ENCODE results near the gene ANKFY1. TPM values are rescaled to one million over a fixed set of nuclear protein-coding genes. Genes with fewer than 3 reads are reported as not detected.

Gene ANKFY1
- total RNA-seq, 2 experiments from 2014 or later: 76.9 to 78.4 TPM

DNA sequence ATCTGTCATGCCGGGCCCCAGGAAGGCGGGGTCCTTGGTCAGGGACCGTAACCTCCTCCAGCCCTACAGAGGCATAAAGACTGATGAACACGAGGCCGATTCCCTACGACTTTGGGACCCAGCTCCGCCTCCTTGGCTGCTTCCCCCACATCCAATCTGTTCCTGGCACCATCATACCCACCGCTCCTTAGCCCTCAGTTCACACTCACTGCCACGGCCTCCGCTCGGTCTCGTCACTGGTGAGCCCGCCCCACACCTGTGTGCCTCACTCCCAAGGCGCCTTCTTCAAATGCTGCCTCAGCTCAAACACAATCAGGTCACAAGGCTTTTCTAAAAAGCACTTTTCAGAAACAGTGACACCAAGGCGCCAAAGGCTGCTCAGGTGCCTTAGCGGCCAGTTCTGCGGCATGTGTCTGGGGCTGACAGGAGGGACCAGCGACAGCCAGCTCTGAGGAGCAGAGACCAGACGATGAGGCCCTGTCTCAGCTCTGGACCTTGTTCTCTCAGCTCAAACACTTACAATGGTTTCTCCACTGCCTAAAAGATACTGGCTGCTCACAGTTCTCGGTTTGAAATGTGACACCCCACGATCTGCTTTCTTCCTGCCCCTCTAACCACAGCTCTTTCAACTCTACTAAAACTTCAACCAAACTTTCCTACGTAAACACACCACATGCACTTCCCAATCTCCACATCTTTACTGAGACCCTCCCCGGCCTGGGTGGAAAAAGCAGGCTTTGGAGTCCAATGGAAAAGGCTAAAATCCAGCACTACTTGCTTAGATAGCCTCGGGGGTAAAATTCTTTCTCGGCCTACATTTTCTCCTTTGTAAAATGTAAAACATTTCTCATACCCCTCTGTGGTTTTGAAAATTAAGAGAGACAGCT is 87.6 kb downstream of the ANKFY1 start:
- H3K4me1 Mint-ChIP-seq: peaks cover 36% of the 10 kb centered on the region
- POLR2A ChIA-PET: interaction anchor here (1.1 to 3.0 kb wide), 4 partner anchors 19 to 87 kb away, joined by 3 to 32 read pairs (median 4); partner anchors contain the start of genes ANKFY1, CYB5D2 and ZZEF1

DNA sequence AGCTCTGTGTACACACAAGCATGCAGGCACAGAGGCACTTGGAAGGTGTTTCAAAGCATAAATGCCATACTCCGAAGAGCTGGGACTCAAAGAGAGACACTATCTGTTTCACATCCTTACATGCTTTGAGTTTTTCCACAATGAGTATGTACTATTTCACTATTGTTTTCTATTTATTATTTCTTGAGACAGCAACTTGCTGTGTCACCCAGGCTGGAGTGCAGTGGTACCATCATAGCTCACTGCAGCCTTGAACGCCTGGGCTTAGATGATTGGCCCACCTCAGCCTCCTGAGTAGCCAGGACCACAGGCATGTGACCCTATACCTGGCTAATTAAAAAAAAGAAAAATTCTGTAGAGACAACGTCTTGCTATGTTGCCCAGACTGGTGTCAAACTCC is 89.2 kb downstream of the ANKFY1 start:
- Mint-ChIP-seq H3K9me3 (no peaks in the 10 kb centered on the region), H3K36me3 (peaks cover 29% of the 10 kb centered on the region), H3K4me3 (no peak overlapping the region), H3K27me3 (no peaks in the 10 kb centered on the region), H3K27ac (peak overlapping the region; percentile 9), H3K4me1 (peaks cover 38% of the 10 kb centered on the region)
- DNase-seq: no peak
- ATAC-seq (ENCODE audit: low read depth): no peak
- POLR2A ChIA-PET: interaction anchor here (3.0 kb wide), 1 partner anchor 31 kb away, joined by 32 read pairs; the partner anchor contains the start of genes CYB5D2 and ZZEF1

More for the DNA sequence above, 87.6 kb downstream of the ANKFY1 start:
- H3K36me3 Mint-ChIP-seq: peaks cover 30% of the 10 kb centered on the region
- peak; percentile 59 for DNase-seq
- no peaks in the 10 kb centered on the region for H3K27me3 Mint-ChIP-seq
- H3K9me3 Mint-ChIP-seq: no peaks in the 10 kb centered on the region
- peak overlapping the region; percentile 77 for H3K4me3 Mint-ChIP-seq
- peak; percentile 82 for ATAC-seq (ENCODE audit: low read depth)
- H3K27ac Mint-ChIP-seq: peak overlapping the region; percentile 96

DNA sequence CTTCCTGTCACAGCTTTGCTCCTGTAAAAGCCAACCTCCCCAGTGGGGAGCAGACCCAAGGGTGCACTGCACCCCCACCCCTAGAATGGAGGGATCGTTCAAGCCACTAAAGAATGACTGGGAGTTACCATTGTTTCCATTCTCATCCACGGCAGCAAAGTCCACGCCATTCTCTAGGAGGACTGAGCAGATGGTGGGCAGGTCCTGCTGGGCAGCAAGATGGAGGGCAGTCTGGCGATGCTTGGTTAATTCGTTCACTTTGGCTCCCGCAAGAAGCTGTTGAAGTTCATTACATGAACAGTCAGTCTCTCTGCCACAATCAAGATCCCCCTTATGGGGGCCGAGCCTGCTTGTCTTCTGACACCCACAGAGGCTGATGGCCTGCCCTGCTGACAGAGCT is 90.0 kb downstream of the ANKFY1 start:
- Mint-ChIP-seq H3K4me3 (no peak overlapping the region), H3K9me3 (no peaks in the 10 kb centered on the region), H3K36me3 (peaks cover 30% of the 10 kb centered on the region)

DNA sequence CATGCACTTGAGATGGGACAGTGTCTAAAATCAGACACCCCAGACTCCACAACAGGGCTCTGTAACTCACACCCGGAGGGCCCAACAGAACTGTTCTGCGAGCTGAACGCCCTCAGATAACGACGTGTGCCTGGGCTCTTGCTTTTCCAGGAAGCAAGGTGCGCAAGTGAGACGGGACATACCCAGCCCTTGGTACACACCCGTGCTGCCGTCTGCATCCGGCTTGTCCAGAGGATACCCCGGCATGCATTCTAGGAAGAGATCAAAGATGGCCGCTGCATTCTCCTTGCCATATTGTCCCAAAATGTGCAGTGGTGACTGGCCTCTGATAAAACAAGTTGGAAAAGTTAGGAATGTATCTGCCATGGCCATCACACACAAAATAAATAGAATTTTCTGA is 91.4 kb downstream of the ANKFY1 start:
- POLR2A ChIA-PET: no interaction called here
- Mint-ChIP-seq H3K36me3 (peaks cover 28% of the 10 kb centered on the region), H3K27ac (no peak overlapping the region), H3K27me3 (no peaks in the 10 kb centered on the region), H3K9me3 (no peaks in the 10 kb centered on the region), H3K4me3 (no peak overlapping the region), H3K4me1 (peaks cover 29% of the 10 kb centered on the region)
- no peak for ATAC-seq (ENCODE audit: low read depth)
- DNase-seq: no peak

More for the DNA sequence above, 90.0 kb downstream of the ANKFY1 start:
- POLR2A ChIA-PET: no interaction called here
- no peaks in the 10 kb centered on the region for H3K27me3 Mint-ChIP-seq
- peaks cover 36% of the 10 kb centered on the region for H3K4me1 Mint-ChIP-seq
- no peak overlapping the region for H3K27ac Mint-ChIP-seq
- no peak for ATAC-seq (ENCODE audit: low read depth)
- no peak for DNase-seq

DNA sequence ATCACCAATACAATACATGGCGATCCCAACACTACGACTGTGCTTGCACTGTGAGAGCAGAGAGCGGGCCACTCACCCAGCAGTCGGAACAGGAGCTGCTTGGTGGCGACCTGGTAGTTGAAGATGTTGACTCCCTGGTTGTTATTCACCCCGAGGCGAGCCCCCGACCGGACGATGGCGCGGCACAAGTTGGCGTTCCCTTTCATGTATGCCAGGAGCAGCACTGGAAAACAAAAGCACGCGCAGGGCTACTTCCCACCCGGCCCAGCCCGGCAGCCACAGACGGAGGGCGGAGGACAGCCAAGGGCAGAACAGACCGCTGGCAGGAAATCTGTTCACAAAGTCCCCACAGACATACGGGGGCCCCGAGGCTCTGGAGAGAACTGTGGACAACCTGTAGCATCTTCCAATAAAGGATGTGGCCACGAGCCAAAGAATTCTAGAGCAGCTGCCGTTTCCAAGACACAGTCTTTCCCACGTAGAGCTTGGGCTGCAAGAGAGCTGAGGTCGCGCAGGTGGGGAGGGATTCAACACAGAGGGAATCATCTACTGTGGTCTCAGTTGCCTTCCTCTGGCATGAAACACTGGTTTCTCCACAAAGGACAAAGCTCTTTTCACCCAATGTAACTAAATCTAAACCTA is 93.0 kb downstream of the ANKFY1 start:
- Mint-ChIP-seq H3K4me1 (peaks cover 14% of the 10 kb centered on the region), H3K4me3 (no peak overlapping the region), H3K27ac (no peak overlapping the region), H3K9me3 (no peaks in the 10 kb centered on the region), H3K27me3 (no peaks in the 10 kb centered on the region), H3K36me3 (peaks cover 30% of the 10 kb centered on the region)
- POLR2A ChIA-PET: no interaction called here
- ATAC-seq (ENCODE audit: low read depth) (no peak), DNase-seq (no peak)

DNA sequence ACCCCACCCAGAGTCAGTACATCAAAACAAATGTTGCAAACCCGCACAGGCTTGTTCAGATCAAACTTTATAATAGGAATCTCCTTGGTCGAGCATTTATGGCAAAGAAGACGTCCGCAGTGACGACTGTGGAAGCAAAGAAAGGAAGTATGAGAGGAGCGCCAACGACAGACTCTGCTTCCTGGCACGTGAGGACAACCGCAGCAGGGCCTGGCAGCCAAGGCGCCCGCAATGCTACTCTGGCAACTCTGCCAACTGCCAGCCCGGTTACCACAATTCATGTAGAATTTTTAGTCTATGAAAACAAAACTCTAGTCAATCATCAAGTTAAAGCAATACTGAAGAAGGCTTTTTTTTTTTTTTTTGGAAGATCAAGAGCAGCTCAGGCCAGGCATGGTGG is 96.0 kb downstream of the ANKFY1 start:
- no peaks in the 10 kb centered on the region for H3K27me3 Mint-ChIP-seq
- POLR2A ChIA-PET: interaction anchor here (0.6 to 3.3 kb wide), 2 partner anchors 24 to 405 kb away, joined by 4 to 14 read pairs; partner anchors contain the start of gene CYB5D2
- H3K9me3 Mint-ChIP-seq: no peaks in the 10 kb centered on the region
- no peak overlapping the region for H3K4me3 Mint-ChIP-seq
- H3K4me1 Mint-ChIP-seq: peaks cover 2% of the 10 kb centered on the region
- peak overlapping the region; percentile 14 for H3K27ac Mint-ChIP-seq
- no peak for ATAC-seq (ENCODE audit: low read depth)
- H3K36me3 Mint-ChIP-seq: peaks cover 25% of the 10 kb centered on the region
- no peak for DNase-seq

DNA sequence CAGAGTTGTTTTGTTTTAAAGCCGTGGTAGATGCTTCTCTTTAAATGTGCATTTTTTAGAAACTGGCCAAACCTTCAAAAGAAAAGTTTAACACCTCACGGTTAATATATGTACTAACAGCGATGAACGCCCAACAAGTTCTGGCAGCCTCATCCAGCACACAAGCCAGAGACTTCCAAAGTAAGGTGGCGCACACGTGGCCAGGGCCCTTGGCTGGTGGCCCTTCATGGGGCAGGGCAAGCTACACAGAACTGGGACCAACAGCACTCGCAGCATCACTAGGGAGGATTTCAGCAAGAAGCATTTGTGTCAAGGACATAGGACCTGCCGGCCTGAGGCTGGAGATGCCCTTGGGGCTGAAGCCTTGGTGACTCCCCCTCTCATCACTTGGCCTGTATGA is 97.4 kb downstream of the ANKFY1 start:
- no peaks in the 10 kb centered on the region for H3K27me3 Mint-ChIP-seq
- POLR2A ChIA-PET: interaction anchor here (1.3 to 3.3 kb wide), 2 partner anchors 9 to 23 kb away, joined by 3 to 14 read pairs; partner anchors contain the start of gene CYB5D2
- no peaks in the 10 kb centered on the region for H3K9me3 Mint-ChIP-seq
- H3K36me3 Mint-ChIP-seq: peaks cover 25% of the 10 kb centered on the region
- no peak for ATAC-seq (ENCODE audit: low read depth)
- H3K4me3 Mint-ChIP-seq: no peak overlapping the region
- no peak overlapping the region for H3K27ac Mint-ChIP-seq
- no peak for DNase-seq
- peaks cover 4% of the 10 kb centered on the region for H3K4me1 Mint-ChIP-seq

DNA sequence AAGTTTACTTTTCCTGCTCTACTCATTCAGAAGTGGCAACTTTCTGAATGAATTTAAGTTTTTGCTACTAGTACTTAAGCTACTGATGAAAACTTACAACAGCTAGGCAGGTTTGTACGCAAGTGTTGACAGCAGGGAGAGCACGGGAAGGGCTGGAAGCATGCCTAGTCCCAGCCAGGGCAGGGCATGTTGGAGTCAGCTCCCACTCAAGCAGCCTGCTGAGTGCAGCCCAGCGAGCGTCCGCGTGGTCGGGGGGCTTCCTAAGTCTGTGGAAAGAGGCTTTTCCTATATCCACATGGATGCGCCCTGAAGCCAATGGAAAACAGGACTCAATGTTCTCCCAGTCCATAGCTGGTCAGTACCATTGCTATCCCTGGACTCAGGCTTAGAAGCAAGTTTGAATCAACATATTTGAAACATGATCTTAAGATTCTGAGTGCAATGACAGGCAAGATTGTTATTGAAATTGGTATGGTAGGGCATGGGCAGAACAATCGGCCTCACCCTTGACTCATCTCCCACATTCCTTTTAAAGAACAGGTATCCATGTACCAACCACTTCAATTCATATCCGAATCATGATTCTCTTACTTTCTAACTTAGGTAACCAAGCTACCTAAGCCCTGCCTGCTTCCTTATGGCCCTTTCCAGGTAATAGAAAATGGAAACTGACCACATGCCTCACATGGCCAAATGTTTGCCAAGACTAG is 98.3 kb downstream of the ANKFY1 start:
- H3K27ac Mint-ChIP-seq: no peak overlapping the region
- no peaks in the 10 kb centered on the region for H3K27me3 Mint-ChIP-seq
- H3K4me3 Mint-ChIP-seq: no peak overlapping the region
- DNase-seq: no peak
- peaks cover 25% of the 10 kb centered on the region for H3K36me3 Mint-ChIP-seq
- ATAC-seq (ENCODE audit: low read depth): no peak
- POLR2A ChIA-PET: no interaction called here
- peaks cover 5% of the 10 kb centered on the region for H3K4me1 Mint-ChIP-seq
- H3K9me3 Mint-ChIP-seq: no peaks in the 10 kb centered on the region

DNA sequence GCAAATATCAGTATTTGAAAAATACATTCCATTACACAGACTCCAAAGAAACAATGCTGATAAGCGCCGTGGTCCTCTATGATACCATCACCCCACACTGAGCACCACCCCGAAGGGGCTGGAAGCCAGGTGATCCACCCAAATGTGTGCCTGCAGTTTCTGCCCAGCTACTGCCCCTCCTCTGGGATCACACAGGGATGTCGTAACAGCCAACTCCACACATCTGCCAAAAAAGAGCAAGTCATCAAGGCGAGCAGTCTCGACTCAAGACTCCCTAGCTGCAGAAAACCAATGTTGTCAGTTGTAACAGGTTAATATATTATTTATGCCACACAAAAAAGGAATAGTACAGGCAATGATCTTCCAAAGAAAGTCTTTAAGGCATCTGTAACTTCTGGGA is 99.8 kb downstream of the ANKFY1 start:
- Mint-ChIP-seq H3K36me3 (peaks cover 14% of the 10 kb centered on the region), H3K27ac (no peak overlapping the region), H3K27me3 (no peaks in the 10 kb centered on the region), H3K4me3 (no peak overlapping the region), H3K9me3 (no peaks in the 10 kb centered on the region), H3K4me1 (peaks cover 3% of the 10 kb centered on the region)
- DNase-seq: no peak
- POLR2A ChIA-PET: no interaction called here
- ATAC-seq (ENCODE audit: low read depth): no peak

DNA sequence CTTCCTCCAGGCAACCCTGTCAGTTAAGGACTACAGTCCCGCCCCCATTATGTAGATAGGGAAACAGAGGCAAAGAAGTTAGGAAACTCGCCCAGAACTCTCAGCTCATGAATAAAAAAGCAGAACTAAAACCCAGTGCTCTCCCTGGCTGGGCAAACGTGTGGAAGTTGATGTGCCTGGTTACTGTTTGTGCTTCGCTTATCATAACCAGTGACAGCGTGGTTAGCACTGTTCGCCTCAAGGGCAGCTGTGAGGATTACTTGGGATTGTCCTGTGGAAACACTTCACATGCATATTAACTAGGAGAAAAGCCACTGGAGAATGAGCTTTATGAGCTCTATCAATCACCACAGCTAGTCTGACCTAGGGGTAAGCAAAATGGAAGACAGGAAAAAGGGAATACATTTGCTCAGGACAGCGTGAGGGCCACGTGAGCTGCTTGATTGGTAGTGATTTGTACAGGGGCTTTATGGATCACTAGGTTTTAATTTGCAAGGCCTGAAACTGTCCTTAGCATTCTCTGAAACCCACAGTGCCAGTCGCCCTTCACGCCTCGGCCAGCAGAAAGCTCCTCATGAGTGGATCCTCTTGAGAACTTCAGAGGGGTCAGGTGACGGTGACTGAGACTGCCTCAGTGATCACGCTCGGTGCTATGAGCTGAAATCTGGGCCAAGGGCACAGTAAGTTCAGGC is 100.9 kb downstream of the ANKFY1 start:
- ATAC-seq (ENCODE audit: low read depth) (no peak), DNase-seq (no peak)
- Mint-ChIP-seq H3K4me1 (peaks cover 3% of the 10 kb centered on the region), H3K27ac (no peak overlapping the region), H3K36me3 (peaks cover 13% of the 10 kb centered on the region), H3K9me3 (no peaks in the 10 kb centered on the region), H3K4me3 (no peak overlapping the region), H3K27me3 (no peaks in the 10 kb centered on the region)
- POLR2A ChIA-PET: interaction anchor here (0.8 kb wide), 1 partner anchor 37 kb away, joined by 3 read pairs; no protein-coding TSS in a partner anchor

DNA sequence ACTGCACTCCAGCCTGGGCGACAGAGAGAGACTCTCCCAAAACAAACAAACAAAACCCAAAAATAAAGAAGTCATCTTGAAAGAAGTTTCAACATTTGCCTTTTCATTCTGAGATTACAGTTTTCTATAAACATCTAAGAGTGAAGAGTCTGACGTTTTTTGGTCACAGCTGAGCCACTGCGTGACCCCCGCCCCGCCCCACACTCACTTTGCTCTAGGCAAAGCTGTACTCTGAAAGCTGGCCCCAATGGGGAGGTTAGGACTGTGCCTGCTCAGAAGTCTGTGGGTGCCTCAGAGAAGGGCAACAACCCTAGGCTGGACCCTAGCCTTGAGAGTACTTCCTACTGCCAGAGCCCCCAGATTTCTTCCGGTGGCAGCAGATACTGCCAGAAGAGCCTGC is 101.5 kb downstream of the ANKFY1 start:
- POLR2A ChIA-PET: interaction anchor here (0.8 kb wide), 1 partner anchor 37 kb away, joined by 3 read pairs; no protein-coding TSS in a partner anchor
- peaks cover 7% of the 10 kb centered on the region for H3K36me3 Mint-ChIP-seq
- no peaks in the 10 kb centered on the region for H3K27me3 Mint-ChIP-seq
- ATAC-seq (ENCODE audit: low read depth) (no peak), DNase-seq (no peak)
- H3K9me3 Mint-ChIP-seq: no peaks in the 10 kb centered on the region
- H3K4me3 Mint-ChIP-seq: no peak overlapping the region
- H3K4me1 Mint-ChIP-seq: peaks cover 3% of the 10 kb centered on the region
- H3K27ac Mint-ChIP-seq: no peak overlapping the region

DNA sequence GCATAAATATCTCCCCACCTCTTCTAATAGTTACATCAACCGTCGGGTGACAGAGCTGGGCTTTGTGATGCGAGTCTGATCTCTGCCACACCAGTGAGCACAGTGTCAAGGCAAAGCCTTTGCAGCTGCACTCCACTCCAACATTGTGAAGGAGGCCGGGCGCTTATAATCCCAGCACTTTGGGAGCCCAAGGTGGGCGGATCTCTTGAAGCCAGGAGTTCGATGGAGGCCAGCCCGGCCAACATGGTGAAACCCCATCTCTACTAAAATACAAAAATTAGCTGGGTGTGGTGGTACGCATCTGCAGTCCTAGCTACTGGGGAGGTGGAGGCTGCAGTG is 101.8 kb downstream of the ANKFY1 start:
- H3K27ac Mint-ChIP-seq: no peak overlapping the region
- H3K4me1 Mint-ChIP-seq: peaks cover 3% of the 10 kb centered on the region
- POLR2A ChIA-PET: no interaction called here
- no peak for ATAC-seq (ENCODE audit: low read depth)
- peaks cover 6% of the 10 kb centered on the region for H3K36me3 Mint-ChIP-seq
- no peak overlapping the region for H3K4me3 Mint-ChIP-seq
- no peak for DNase-seq
- no peaks in the 10 kb centered on the region for H3K9me3 Mint-ChIP-seq
- no peaks in the 10 kb centered on the region for H3K27me3 Mint-ChIP-seq
